A549 (cell line): ENCODE data around the gene PARVB.

Source experiments
- JUN ChIP-seq, 2 experiments: fragments of >200 bp; sonication (Bioruptor Twin); formaldehyde crosslinking; IDR thresholded peaks; 2 replicates in 1 of 2; 3 replicates in 1 of 2; pipeline ENCODE4 v1.6.1; 2016 to 2017
- PHF8 ChIP-seq: fragments of 200-600 bp; sonication (generic); IDR thresholded peaks from 2 replicates; pipeline ENCODE4 v1.6.1; 2016; ENCODE audit warnings: low read depth, mild to moderate bottlenecking, antibody characterized with exemption, moderate library complexity, borderline replicate concordance
- RAD21 ChIP-seq, 2 experiments: fragments of >200 bp in 1 of 2; sonication (Bioruptor Twin) in 1 of 2; formaldehyde crosslinking in 1 of 2; IDR thresholded peaks in 1 of 2; conservative IDR thresholded peaks in 1 of 2; 2 replicates in 1 of 2; 3 replicates in 1 of 2; pipeline ENCODE4 v1.6.1; 2012 to 2018; ENCODE audit warnings: inconsistent platforms in 1 of 2
- TF ChIP-seq, protein P1 (sequence below): fragments of >200 bp; sonication (Bioruptor Twin); formaldehyde crosslinking; IDR thresholded peaks from 3 replicates; pipeline ENCODE4 v1.5.1; 2016

DNA sequence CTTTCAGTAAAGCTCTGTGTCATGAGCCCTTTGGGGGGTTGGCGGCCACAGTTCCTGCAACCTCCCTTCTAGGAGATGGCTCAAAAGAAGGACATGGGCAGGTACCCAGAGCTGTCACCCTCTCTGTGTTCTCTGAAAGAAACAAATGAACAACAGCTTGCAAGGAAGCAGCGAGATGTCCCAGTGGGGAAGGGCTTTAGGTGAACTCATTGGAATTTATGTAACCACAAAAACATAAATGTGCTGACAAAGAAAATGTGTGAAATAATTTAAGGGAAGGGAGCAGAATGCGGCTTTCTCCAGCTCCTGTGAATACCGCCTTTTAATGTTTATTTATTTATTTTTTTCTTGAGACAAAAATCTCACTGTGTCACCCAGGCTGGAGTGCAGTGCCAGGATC is 159.9 kb downstream of the PARVB start:
- no peak for TF ChIP-seq JUN (IDR thresholded peaks at IDR 0.05)
- no peak for TF ChIP-seq RAD21 (conservative IDR thresholded peaks at IDR 0.05 in 1 of 2, IDR thresholded peaks at IDR 0.05 in 1 of 2)
- TF ChIP-seq, protein P1, sequence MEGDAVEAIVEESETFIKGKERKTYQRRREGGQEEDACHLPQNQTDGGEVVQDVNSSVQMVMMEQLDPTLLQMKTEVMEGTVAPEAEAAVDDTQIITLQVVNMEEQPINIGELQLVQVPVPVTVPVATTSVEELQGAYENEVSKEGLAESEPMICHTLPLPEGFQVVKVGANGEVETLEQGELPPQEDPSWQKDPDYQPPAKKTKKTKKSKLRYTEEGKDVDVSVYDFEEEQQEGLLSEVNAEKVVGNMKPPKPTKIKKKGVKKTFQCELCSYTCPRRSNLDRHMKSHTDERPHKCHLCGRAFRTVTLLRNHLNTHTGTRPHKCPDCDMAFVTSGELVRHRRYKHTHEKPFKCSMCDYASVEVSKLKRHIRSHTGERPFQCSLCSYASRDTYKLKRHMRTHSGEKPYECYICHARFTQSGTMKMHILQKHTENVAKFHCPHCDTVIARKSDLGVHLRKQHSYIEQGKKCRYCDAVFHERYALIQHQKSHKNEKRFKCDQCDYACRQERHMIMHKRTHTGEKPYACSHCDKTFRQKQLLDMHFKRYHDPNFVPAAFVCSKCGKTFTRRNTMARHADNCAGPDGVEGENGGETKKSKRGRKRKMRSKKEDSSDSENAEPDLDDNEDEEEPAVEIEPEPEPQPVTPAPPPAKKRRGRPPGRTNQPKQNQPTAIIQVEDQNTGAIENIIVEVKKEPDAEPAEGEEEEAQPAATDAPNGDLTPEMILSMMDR = no peak
- TF ChIP-seq PHF8 = no peak
